HS-5 (cell line): ENCODE data around the gene DNAH6.

Source experiments
- DNase-seq: peaks from one replicate; pipeline ENCODE4 v3.0.0-alpha.2; 2012; ENCODE audit warnings: low read depth

DNAH6 gene

DNA sequence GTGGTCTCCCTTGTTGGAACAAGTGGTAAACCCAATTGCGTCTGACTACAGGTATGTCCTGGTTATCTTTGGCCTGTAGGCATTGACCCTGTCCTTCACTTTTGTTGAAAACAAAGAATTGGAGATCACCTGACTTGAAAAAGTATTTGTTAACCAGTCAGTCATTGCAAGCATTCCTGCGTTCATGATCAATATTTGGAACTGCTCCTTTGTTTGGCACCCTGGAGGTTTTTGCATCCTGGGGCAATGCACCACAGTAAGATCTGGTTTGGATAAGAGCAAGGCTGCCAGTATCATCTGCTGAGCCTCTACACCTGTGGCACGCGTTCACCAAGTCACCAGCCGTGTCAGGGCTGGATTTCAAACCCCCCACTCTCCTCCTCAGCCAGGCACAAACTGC, 115.7 kb downstream of the DNAH6 start:
- DNase-seq, result no peak

DNA sequence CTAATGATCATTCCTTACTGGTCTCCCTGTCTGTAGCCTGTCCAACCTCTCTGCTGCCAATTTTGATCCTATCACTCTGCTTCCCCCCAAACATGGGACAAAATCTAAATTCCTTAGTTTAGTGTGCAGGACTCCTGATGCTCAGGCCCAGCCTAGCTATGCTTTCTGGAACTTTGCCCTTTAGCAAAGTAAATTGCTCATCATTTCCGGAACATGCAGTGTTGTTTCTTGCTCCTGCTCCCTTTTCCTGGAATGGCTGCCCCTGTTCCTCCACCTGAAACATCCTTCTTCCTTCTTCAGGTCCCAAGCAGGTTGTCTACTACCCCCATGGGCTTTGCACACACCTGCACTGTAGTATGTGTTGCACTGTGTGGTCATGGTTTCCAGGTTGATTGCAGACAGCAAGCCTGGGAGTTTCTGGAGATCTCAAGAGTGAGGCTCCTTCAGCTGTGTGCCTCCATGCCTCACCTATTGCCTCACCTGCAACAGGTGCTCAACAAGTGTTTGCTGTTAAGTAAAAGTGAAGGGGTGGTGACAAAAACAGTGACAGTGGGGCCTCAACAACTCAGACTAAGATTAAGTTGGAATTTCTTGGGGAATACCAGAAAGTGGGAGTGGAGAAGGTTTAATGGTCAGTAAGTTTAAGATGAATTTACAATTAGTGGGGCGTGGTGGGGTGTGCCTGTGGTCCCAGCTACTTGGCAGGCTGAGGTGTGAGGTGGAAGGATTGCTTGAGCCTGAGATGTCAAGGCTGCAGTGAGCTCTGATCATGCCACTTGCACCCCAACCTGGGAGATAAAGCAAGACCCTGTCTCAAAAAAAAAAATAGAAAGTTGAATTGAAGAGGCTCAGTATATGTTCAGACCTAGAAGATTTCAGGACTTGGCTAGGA, 120.0 kb downstream of the DNAH6 start:
- DNase-seq, result no peak

DNA sequence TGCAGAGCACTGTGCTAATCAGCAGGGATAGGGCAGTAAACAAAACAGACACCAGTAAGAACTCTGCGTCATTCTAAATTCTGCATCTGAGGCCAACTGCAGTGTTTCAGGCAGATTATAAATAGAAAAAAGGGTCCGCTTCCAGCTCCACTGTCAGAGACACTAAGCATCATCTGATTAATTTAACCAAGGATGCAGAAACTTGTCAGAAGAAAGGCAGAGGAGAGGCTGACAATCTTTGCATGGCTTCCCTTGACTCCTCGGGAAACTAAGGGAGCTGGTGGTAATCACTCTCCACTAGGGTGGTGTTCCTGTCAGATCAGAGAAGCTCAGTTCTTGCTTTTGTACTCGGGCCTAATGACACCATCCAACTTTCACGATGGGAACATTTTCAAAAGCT, 123.5 kb downstream of the DNAH6 start:
- DNase-seq, result no peak

DNA sequence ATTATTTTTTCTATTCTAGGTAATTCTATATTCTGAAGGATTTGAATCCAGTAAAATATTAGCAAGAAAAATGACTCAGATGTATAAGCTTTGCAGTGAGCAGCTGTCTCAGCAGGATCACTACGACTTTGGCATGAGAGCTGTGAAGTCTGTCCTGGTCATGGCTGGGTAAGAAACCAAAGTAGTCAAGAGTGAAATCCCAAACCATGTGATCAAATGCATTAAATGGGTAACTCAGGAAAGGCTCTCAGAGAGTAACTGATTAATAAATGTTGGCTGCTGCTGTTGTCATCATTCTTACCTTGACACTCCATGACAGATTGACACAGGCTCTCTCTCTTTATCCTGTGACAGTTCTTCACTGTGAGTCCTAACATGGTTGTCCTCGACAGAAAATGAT, 124.1 kb downstream of the DNAH6 start:
- DNase-seq, result no peak

DNA sequence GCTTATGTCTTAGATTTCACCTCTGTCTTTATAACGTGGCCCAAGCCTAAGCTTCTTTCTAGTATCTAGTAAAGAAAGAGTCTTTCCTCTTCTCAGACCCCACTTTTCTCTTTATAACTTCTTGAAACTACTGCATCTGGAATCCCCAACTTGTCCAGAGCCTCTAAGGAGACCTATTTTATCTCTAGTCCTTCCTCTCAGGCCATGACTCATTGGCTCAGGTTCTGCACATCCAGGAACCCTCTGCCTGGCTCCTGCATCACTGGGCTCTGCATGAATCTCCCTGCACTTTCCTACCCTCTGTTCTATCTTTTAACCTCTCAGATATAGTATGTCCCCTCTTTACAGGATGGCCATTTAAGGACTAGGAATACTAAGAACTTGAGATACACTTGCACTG, 124.7 kb downstream of the DNAH6 start:
- DNase-seq, result no peak

DNA sequence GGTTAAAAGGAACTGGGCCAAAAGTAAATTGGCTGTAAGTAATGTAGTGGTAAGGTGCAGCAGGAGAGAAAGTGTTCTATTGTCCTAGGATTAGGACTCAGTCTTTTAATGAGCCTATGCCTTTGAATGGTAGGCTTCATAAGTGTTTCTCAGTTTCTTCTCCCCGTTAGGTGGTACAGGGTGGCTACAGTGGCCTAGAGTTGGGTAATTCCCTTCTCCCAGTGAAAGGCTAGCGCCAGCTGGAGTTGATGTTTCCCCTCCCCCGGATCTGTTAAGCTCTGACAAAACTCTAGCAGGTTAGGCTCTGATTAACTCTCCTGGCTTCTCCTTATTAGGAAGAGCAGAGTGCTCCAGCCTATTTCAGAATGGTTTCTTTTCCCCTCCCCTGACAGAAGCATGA, 127.7 kb downstream of the DNAH6 start:
- no peak for DNase-seq

DNA sequence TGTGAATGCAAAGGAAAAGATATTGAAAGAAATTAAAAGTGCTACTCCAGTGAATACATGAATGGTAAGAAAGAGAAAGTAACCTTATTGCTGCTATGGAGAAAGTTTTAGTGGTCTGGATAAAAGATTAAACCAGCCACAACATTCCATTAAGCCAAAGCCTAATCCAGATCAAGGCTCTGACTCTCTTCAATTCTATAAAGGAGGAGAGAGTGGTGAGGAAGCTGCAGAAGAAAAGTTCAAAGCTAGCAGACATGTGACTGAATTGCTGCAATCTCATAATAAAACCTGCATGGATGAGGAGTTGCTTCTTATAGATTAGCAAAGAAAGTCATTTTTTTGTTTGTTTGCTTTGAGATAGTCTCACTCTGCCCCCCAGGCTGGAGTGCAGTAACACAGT, 130.2 kb downstream of the DNAH6 start:
- no peak for DNase-seq

DNA sequence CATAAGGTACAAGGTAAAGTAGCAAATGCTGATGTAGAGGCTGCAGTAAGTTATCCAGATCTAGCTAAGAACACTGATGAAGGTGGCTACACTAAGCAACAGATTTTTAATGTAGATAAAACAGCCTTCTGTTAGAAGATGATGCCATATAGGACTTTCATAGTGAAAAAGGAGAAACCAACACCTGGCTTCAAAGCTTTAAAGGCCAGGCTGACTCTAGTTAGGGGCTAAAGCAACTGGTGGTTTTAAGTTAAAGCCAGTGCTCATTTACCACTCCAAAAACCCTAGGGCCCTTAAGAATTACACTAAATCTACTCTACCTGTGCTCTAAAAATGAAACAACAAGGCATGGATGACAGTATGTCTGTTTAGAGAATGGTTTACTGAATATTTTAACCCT, 131.0 kb downstream of the DNAH6 start:
- DNase-seq, result no peak

DNA sequence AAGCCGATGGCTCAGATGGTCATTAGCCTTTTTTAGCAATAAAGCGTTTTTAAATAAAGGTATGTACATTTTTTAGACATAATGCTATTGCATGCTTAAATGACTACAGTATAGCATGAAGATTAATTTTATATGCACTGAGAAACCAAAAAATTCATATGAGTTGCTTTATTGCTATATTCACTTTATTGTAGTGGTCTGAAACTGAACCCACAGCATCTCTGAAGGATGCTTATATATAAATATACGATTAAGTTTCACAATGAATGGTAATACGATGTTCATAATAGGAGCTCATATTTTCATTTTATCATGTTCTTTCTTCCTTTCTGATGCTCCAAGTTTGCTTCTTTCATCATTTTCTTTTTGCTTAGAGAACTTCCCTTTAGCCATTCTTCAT, 132.8 kb downstream of the DNAH6 start:
- DNase-seq, result no peak

DNA sequence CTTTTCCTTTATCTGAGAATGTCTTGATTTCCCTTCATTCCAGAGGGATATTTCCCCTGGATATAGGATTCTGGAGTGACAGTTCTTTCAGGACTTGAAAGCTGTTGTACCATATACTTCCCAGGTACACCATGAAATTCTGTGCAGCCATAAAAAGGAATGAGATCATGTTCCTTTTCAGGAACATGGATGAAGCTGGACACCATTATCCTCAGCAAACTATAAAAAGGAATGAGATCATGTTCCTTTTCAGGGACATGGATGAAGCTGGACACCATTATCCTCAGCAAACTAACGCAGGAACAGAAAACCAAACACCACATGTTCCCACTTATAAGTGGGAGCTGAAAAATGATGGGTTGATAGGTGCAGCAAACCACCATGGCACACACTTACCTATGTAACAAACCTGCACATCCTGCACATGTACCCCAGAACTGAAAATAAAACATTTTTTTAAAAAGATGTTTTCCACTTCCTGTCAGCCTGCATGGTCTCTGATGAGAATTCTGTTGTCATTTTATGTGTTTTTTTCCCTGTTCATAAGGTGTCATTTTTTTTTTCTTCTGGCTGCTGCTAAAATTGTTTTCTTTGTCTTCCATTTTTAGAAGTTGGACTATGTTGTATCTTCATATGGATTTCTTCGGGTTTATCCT, 133.3 kb downstream of the DNAH6 start:
- DNase-seq, result no peak

DNA sequence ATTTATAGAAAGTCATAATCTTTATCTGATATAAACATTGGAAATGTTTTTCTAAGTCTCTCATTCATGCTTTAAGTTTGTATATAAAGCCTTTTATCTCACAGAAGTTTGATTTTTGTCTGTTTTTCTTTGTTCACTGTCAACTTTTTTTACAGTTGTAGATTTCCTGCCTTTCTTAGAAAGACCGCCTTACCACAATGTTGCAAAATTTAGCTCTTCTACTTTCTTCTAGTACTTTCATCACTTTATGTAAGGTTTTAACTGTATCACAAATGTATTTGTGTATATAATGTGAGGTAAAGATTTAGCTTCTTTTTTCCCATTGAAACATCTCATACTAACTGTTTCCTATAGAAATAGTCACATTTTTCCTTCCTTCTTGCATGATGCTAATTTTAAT, 136.1 kb downstream of the DNAH6 start:
- no peak for DNase-seq

DNA sequence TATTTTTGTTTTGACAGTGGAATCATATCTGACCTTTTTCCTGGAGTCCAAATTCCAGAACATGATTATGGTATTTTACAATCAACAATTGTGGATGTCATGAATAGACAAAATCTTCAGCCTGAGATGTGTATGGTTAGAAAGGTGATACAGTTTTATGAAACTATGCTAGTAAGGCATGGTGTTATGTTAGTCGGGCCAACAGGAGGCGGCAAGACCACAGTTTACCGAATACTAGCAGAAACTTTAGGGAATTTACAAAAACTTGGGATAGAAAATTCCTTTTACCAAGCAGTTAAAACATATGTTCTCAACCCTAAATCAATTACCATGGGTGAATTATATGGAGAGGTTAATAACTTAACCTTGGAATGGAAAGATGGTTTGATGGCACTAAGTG, 137.0 kb downstream of the DNAH6 start:
- DNase-seq, result no peak

DNA sequence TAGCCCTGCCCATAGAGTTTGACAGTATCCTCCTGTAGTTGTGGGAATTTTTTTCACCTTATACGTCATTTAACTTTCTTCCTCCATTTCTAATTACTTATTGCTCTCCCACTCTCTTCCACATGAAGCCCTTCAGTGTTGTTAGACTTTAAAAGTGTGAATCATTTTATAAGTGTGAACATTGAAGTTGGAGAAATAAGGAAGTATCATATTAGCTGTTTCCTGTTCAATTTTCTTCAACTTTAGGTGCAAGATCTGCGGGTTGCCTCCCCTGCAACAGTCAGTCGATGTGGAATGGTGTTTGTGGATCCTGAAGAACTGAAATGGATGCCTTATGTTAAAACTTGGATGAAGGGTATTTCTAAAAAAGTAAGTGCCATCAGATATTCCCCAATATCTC, 138.1 kb downstream of the DNAH6 start:
- DNase-seq, result no peak

DNA sequence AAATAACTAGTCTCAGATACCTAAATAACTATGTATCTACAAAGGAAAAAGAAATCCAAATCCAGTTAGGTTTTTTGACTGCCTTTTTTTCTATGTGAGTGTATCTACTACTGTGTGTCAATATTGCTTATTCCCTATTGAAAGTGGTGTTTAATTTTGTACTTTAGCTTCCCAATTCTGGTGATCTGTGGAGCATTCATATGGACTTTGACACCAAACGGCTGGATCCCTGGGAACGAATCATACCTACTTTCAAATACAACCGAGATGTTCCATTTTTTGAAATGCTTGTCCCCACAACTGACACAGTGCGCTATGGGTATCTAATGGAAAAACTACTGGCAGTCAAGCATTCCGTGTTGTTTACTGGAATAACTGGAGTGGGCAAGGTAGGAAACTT, 152.8 kb downstream of the DNAH6 start:
- no peak for DNase-seq

DNA sequence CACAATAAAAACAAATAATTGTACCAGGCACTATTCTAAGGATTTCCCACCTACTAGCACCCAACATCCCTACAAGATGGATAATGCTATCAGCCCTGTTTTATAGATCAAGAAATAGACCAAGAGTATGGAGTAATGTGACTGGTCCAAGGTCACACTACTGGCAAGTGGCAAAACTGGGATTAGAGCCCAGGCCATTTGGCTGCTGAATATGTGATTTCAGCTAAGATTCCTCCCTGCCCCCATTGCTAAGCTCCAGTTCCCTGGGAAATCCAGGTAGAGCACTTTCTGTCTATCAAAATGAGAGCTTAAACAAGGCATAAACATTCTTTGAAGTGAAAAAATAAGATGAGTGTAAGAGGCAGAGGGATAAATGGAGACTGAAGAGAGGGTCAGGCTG, 157.8 kb downstream of the DNAH6 start:
- no peak for DNase-seq

DNA sequence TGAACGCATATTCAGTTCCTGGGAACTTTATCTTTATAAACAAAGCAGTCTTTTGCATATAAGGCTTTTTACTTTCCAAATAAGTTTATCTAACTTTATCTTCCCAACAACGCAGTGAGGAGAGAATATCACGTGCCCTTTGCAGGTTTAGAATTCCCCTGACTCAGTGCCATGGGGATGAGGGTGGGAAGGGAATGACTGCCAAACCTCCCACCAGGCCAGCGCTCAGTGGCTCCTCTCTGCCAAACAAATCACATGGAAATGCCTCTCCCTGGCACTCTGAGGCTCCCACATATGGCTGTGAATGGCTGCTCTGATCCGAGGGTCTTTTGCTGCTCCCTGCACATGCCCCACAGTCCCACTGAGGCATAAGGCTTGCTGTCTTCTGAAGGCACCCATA, 158.3 kb downstream of the DNAH6 start:
- DNase-seq, result no peak

DNA sequence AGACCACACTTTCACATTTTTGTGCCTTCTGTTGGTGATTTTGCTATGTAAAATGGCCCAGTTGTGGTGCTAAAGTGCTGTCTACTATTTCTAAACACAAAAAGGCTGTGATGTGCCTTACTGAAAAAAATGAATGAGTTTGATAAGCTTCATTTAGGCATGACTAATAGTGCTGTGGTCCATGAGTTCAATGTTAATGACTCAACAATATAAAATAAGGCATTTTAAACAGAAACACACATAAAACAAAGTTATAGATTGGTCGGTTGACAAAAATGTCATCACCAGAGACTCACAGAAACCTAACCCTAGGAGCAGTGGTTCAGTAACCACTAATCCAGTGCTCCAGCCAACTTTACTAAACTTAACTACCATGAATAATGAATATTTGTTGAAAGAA, 160.0 kb downstream of the DNAH6 start:
- DNase-seq, result peak; percentile 64

DNA sequence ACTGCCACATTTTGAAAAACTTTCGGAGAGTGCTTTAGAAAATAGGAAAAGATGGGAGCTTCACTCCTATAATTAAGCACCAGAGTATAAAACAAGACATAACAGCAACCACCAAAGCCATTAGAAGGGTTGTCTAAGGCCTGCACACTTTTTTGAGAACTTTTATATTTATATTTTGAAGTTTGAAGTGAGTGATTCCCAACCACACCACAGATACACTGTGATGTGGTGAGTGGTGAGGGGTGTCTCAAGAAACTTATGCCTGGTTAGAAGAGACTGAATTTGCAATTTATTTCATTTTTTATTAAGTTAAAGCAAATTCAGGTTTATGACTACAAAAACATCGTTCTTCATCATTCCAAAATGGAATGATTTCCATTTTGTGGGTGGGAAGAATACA, 161.9 kb downstream of the DNAH6 start:
- no peak for DNase-seq

DNA sequence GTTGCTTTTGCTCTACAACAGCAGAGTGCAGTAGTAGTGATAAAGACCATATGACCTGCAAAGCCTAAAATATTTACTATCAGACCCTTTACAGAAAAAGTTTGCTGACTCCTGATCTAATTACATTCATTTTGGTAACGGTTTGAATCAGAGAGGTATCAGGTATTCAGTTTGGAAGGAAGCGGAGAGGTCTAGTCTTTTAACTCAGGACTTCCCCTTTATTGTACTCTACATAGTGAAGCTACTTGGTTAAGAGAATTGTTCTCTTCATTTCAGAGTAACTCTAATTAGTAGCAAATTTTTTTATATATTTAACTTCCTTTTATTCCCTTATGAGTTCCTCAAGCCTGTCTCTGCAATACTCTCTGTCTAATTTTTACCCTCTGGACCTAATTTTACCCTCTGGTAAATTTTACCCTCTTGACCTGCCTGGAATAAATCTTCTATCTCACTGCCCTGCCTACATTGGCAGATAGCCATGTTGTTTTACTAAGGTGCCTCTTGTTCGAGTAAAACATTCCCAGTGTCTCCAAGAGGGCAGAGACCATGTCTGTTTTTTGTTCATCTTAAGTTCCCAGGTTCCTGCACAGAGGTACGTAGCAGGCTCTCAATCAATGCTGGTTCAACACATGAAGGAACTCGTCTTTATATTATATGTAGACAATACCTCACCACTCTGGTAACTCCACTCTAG, 170.6 kb downstream of the DNAH6 start:
- DNase-seq, result no peak

DNA sequence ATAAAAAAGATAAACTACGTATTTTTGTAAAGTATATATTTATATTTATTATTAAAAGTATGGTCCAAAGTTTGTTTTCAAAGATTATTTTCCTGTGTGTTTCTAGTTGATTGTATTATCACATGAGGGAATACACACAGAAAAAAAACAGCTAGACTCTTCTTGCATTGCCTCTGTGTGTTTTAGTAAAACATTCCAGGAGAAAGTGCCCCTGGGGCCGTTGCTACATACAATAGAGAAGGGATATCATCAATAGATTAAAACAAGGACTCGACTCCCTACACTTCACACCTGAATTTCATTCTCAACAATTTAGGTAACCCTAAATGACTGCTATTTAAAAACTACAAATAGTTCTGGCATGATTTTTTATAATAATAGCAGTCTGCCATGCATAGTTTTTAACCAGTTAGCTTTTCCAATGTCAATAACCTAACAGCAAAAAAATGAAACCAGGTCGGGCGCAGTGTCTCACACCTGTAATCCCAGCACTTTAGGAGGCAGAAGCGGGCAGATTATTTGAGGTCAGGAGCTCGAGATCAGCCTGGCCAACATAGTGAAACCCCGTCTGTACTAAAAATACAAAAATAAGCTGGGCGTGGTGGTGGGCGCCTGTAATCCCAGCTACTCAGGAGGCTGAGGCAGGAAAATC, 171.3 kb downstream of the DNAH6 start:
- no peak for DNase-seq

DNA sequence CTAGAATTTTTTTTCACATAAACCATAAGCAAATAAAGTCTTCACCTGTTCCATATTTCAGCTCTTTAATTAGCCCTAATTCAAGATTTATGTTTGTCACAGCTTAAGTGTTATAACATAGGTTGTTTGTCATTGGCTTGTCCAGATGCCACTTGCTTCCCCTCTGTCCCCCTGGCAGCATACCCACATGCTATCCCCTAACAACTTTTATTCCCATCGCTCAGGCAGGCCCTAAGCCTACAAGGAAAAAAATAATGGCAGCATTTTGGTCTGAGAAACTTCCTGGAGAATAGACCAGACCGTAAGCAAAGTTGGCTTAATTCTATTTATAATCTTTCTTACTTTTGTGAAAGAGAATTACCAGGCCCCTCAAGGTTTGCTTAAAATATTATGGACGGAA, 173.9 kb downstream of the DNAH6 start:
- no peak for DNase-seq

DNA sequence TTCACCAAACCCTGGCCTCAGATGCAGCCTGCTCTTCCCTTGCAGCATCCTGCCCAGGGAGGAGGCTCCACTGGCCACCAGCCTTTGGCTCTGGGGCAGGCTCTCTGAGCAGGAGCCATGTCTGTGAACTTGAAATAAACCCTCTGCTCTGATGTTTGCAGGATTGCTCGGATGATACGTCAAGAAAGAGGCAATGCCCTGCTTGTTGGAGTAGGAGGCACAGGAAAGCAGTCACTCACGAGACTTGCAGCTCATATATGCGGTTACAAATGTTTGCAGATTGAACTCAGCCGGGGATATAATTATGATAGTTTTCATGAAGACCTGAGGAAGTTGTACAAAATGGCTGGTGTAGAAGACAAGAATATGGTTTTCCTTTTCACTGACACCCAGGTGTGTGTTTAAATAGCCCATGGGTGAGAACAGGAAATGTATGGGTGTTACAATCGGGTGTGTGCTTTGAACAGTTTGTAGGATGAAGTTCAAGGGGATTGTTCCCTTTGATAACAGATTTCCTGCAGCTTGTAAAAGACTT, 177.9 kb downstream of the DNAH6 start:
- no peak for DNase-seq
